Left lung (tissue), 10 donors: Measurements from ENCODE around the gene CHRNA4. TPM values are rescaled to one million over a fixed set of nuclear protein-coding genes. Genes with fewer than 3 reads are reported as not detected.
A peak's percentile ranks its signal among the peaks of the same experiment; 100 is the strongest.
"Not testable (repeated sequence)": the region's sequence is repeated elsewhere in the genome, so short reads cannot be mapped to it uniquely, and the experiment has no call there.

Experiments used
- ATAC-seq: fragments of 200-7000 bp; cut with Tn5 transposase; one replicate; pipeline ENCODE4 v1.9.1; 2020; ENCODE audit warnings: moderate library complexity
- DNase-seq, 4 donors: peaks; one replicate each; pipeline ENCODE4 v3.0.0-alpha.2; 2013 to 2020
- H3K27ac ChIP-seq, 2 donors: fragments of 200-600 bp; sonication (generic) in 1 of 2; one replicate each; pipeline versions ENCODE4 v1.5.0 to v1.8.0; 2020 to 2021
- H3K27me3 ChIP-seq, 2 donors: fragments of 200-600 bp; sonication (generic) in 1 of 2; one replicate each; pipeline versions ENCODE4 v1.5.0 to v1.8.0; 2020 to 2021
- H3K36me3 ChIP-seq, 2 donors: fragments of 200-600 bp; sonication (generic) in 1 of 2; one replicate each; pipeline versions ENCODE4 v1.5.0 to v1.8.0; 2020 to 2021
- H3K4me1 ChIP-seq, 2 donors: fragments of 200-600 bp; one replicate each; pipeline ENCODE4 v1.8.0; 2021
- H3K4me3 ChIP-seq, 2 donors: fragments of 200-600 bp; sonication (generic) in 1 of 2; one replicate each; pipeline versions ENCODE4 v1.5.0 to v1.8.0; 2020 to 2021; ENCODE audit warnings: mild to moderate bottlenecking in 1 of 2
- H3K9me3 ChIP-seq, 2 donors: fragments of 200-600 bp; sonication (generic) in 1 of 2; one replicate each; pipeline versions ENCODE4 v1.5.0 to v1.8.0; 2020 to 2021
- CTCF ChIP-seq, 2 donors: fragments of 200-600 bp; sonication (generic) in 1 of 2; IDR thresholded peaks; one replicate each; pipeline versions ENCODE4 v1.5.0 to v1.8.0; 2021; ENCODE audit warnings: antibody characterized with exemption in 2 of 2
- intact Hi-C, 2 donors: fragments of 100-400 bp; cut with DNase I; formaldehyde crosslinking; loops; one replicate each; pipeline versions ENCODE4 v1.11.2 to v1.14.2; 2022
- polyA plus RNA-seq, 6 donors: library from polyadenylated mRNA; unstranded; fragments of 120-200 nt; gene quantifications; one replicate each; pipeline ENCODE4 v1.2.1, GENCODE V29; 2013; ENCODE audit not compliant: insufficient read length in 6 of 6
- total RNA-seq, 2 donors: library from RNA; stranded (reverse); fragmentation: NEBNext Ultra II Directional; extraction: Animal tissue kit (Norgen Biotek cat#: 25700); gene quantifications; one replicate each; pipeline ENCODE4 v1.2.1, GENCODE V29; 2021
- donor health status: DM: no; HTN: yes; CAD: no.
- donor health status: DM: no; HTN: no; CAD: no.

CHRNA4 gene
- total and polyA plus RNA-seq, 8 donors: 0.16 to 1.3 (median 1.00) TPM; not detected in 2

- no peak for TF ChIP-seq CTCF (IDR thresholded peaks at IDR 0.05)
- intact Hi-C loops: no loop called here
- H3K27me3 ChIP-seq: peaks cover 0 to 73% of the 10 kb centered on the region in 2 donors
- H3K4me3 ChIP-seq: no peak overlapping the region
- H3K36me3 ChIP-seq: no peaks in the 10 kb centered on the region
- H3K4me1 ChIP-seq: no peaks in the 10 kb centered on the region
- DNase-seq: peak in 2 of 4 donors; percentile 60 to 66
- no peak overlapping the region for H3K27ac ChIP-seq
- H3K9me3 ChIP-seq: peaks cover 0 to 7% of the 10 kb centered on the region in 2 donors
- ATAC-seq: no peak
Observed at GRCh38 chr20:63344616-63345327, 16.4 kb downstream of the CHRNA4 start.

DNA sequence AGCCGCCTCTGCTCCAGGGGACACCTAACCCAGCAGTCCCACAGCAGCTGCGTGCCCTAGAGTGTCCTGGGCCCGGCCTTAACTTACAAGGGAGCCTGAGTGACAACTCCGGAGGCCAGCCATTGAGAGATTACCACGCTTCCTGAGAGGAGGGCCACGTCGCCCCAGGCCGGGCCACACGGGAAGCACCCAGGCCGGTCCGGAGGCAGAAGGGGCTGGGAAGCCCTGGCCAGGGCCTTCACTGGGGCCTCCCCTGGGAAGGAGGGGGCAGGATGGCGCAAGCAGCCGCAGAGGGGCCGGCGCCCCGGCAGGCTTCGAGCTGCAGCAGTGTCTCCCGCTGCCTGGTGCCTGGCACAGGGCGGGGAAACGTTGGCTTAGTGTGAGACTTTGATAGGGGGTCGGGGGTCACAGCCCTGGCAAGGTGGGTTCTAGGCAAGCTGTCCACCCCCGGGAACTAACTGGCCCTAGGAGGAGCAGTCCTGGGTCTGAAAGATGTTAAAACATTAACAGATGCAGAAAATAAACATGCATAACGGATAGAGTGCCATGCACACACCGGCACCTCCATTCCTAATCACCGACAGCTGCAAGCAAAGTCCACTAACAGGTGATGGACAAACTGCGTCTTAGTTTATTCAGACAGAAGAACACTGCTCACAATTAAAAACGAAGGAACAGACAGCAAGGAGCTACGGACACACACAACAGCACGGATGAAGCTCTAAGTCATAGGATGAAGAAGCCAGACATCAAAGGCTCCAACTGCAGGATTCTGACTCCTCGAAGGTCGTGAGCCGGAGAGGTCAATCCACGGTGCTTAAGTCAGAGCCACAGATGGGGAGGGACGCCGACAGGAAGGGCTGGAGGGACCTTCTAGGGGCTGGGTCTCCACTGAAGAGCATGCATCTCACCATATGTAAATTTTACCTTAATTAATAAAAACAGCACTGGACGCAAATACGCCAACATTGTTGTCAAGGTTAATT is 17.4 kb downstream of the CHRNA4 start:
- no peaks in the 10 kb centered on the region for H3K4me1 ChIP-seq
- no peak overlapping the region for H3K27ac ChIP-seq
- intact Hi-C loops: no loop called here
- DNase-seq: peak in 1 of 4 donors; percentile 56
- peaks cover 0 to 66% of the 10 kb centered on the region in 2 donors for H3K27me3 ChIP-seq
- H3K36me3 ChIP-seq: no peaks in the 10 kb centered on the region
- H3K9me3 ChIP-seq: peaks cover 0 to 9% of the 10 kb centered on the region in 2 donors
- TF ChIP-seq CTCF (IDR thresholded peaks at IDR 0.05): no peak
- ATAC-seq: no peak
- no peak overlapping the region for H3K4me3 ChIP-seq

DNA sequence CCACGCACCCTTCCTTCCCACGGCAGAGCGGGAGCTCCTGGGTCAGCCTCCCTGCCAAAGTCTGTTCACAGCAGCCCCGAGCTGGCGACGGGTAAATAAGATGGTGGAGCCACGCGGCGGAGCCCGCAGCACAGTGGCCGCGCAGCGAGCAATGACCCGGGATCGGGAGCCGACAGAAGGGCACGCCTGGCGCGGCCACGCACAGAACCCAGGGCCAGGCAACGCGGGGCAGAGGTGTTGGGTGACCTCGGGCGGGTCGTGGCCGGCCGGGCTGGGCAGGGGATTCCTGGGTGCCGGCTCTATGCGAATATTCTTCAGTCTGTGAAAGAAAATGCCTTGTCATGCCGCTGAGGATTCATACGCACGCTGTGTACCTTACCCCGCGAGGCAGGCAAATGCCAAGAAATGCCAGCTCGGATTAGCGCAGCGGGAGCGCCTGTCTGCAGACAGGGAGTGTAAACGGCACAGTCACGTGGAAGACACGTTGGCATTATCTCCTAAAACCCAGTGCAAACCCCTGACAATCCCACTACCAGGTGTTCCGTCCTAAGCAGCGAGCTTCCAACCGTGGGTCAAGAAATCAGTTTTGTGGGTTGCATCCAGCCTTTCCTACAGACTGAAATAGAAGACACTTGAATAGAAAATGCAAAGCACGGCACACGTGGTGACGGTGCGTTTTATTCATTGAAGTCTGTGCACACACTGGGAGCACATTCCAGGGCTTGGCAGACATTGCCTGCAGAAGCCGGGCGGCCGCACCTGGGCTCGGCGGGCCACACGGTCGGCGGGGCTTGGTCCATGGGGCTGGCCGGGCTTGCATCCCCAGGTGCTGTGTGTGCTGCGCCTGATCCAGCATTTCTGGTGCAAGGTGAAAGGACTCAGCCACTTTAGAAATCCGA is 18.3 kb downstream of the CHRNA4 start:
- Histone ChIP-seq H3K27me3 (peaks cover 0 to 65% of the 10 kb centered on the region in 2 donors), H3K4me3 (no peak overlapping the region), H3K36me3 (no peaks in the 10 kb centered on the region), H3K9me3 (peaks cover 0 to 9% of the 10 kb centered on the region in 2 donors), H3K27ac (no peak overlapping the region), H3K4me1 (no peaks in the 10 kb centered on the region)
- ATAC-seq (no peak), DNase-seq (peak in 1 of 4 donors; percentile 61)
- intact Hi-C loops: no loop called here
- no peak for TF ChIP-seq CTCF (IDR thresholded peaks at IDR 0.05)

DNA sequence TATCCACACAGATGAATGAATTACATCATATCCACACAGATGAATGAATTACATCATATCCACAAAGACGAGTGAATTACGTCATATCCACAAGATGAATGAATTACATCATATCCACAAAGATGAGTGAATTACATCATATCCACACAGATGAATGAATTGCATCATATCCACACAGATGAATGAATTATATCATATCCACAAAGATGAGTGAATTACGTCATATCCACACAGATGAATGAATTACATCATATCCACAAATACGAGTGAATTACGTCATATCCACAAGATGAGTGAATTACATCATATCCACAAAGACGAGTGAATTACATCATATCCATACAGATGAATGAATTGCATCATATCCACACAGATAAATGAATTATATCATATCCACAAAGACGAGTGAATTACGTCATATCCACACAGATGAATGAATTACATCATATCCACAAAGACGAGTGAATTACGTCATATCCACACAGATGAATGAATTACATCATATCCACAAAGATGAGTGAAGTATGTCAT is 20.9 kb downstream of the CHRNA4 start:
- H3K36me3 ChIP-seq, ATAC-seq, H3K27ac ChIP-seq, H3K4me3 ChIP-seq, H3K9me3 ChIP-seq, intact Hi-C loops, H3K4me1 ChIP-seq, DNase-seq: not testable (repeated sequence)
- peaks cover 0 to 65% of the 10 kb centered on the region in 2 donors for H3K27me3 ChIP-seq

DNA sequence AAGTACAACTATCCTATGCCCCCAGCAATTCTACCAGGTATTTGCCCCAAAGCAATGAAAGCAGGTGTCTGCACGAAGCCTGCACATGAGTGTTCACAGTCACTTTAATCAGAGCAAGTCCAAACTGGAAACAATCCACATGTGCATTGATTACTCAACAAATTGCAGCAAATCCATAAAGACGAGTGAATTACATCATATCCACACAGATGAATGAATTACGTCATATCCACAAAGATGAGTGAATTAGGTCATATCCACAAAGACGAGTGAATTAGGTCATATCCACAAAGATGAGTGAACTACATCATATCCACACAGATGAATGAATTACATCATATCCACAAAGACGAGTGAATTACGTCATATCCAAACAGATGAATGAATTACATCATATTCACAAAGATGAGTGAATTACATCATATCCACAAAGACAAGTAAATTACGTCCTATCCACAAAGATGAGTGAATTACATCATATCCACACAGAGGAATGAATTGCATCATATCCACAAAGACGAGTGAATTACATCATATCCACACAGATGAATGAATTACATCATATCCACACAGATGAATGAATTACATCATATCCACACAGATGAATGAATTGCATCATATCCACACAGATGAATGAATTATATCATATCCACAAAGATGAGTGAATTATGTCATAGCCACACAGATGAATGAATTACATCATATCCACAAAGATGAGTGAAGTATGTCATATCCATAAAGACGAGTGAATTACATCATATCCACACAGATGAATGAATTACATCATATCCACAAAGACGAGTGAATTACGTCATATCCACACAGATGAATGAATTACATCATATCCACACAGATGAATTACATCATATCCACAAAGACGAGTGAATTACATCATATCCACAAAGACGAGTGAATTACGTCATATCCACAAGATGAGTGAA is 21.7 kb downstream of the CHRNA4 start:
- ATAC-seq, intact Hi-C loops, H3K27ac ChIP-seq: not testable (repeated sequence)

More for the DNA sequence above, 21.7 kb downstream of the CHRNA4 start:
- not testable (repeated sequence) for H3K36me3 ChIP-seq, H3K9me3 ChIP-seq, H3K4me1 ChIP-seq, H3K4me3 ChIP-seq, DNase-seq
- peaks cover 0 to 64% of the 10 kb centered on the region in 2 donors for H3K27me3 ChIP-seq
